PC-3 (cell line): ENCODE data around the gene QDPR.

ENCODE experiments used
- CTCF ChIP-seq: fragments of 300-600 bp; sonication (generic); conservative IDR thresholded peaks from 2 replicates; pipeline ENCODE4 v1.5.1; 2017; ENCODE audit warnings: antibody characterized with exemption, low read depth, mild to moderate bottlenecking, low read length
- EZH2phosphoT487 ChIP-seq: fragments of 300-600 bp; sonication (generic); IDR thresholded peaks from 2 replicates; pipeline ENCODE4 v1.6.1; 2018; ENCODE audit warnings: mild to moderate bottlenecking, antibody characterized with exemption, low read length, borderline replicate concordance

- no peak for TF ChIP-seq CTCF
- no peak for TF ChIP-seq EZH2phosphoT487
Measured at GRCh38 chr4:17504081-17504480, 7.8 kb downstream of the QDPR start.
